Fibroblast of lung (primary cell): ENCODE data around the gene CHST11. TPM values are rescaled to one million over a fixed set of nuclear protein-coding genes. Genes with fewer than 3 reads are reported as not detected.

Experiments used
- DNase-seq, 2 donors: peaks; one replicate each; pipeline versions ENCODE4 v3.0.0 to v3.0.0-alpha.2; 2010; ENCODE audit warnings: low read depth in 2 of 2
- H2AFZ ChIP-seq: 2 replicates; pipeline ENCODE4 v1.5.1; 2012; ENCODE audit warnings: low read length, control low read depth, inconsistent platforms
- H3K27ac ChIP-seq: 2 replicates; pipeline ENCODE4 v1.5.1; 2011; ENCODE audit warnings: low read length, control low read depth; ENCODE audit not compliant: insufficient read depth
- H3K27me3 ChIP-seq: 2 replicates; pipeline ENCODE4 v1.5.1; 2011; ENCODE audit warnings: mild to moderate bottlenecking, low read length; ENCODE audit not compliant: control insufficient read depth, insufficient read depth
- H3K36me3 ChIP-seq: 2 replicates; pipeline ENCODE4 v1.5.1; 2011; ENCODE audit warnings: low read length; ENCODE audit not compliant: control insufficient read depth, insufficient read depth
- H3K4me1 ChIP-seq: 2 replicates; pipeline ENCODE4 v1.5.1; 2011; ENCODE audit warnings: low read length; ENCODE audit not compliant: control insufficient read depth, insufficient read depth; ENCODE audit errors: extremely low read depth
- H3K4me2 ChIP-seq: 2 replicates; pipeline ENCODE4 v1.5.1; 2011; ENCODE audit warnings: low read length, control low read depth; ENCODE audit not compliant: insufficient read depth; ENCODE audit errors: extremely low read depth
- H3K4me3 ChIP-seq, 4 experiments: fragments of 200-600 bp in 1 of 4; sonication (generic) in 1 of 4; replicated peaks in 1 of 4; 2 replicates each; pipeline ENCODE4 v1.5.1; 2011 to 2016; ENCODE audit warnings: low read length in 4 of 4, low read depth in 3 of 4, mild to moderate bottlenecking in 3 of 4, control low read depth in 2 of 4, inconsistent platforms in 1 of 4, mixed read lengths in 1 of 4; ENCODE audit not compliant: insufficient read depth in 1 of 4; ENCODE audit errors: control extremely low read depth in 1 of 4
- H3K79me2 ChIP-seq: 2 replicates; pipeline ENCODE4 v1.5.1; 2012; ENCODE audit warnings: mild to moderate bottlenecking, low read length, inconsistent platforms; ENCODE audit not compliant: control insufficient read depth, insufficient read depth
- H3K9ac ChIP-seq: 2 replicates; pipeline ENCODE4 v1.5.1; 2011; ENCODE audit warnings: mild to moderate bottlenecking, low read length, control low read depth; ENCODE audit not compliant: insufficient read depth
- H3K9me3 ChIP-seq: 2 replicates; pipeline ENCODE4 v1.5.1; 2012; ENCODE audit warnings: low read depth, low read length; ENCODE audit not compliant: control insufficient read depth, insufficient read depth
- H4K20me1 ChIP-seq: 2 replicates; pipeline ENCODE4 v1.5.1; 2011; ENCODE audit warnings: low read length; ENCODE audit not compliant: control insufficient read depth, insufficient read depth; ENCODE audit errors: extremely low read depth
- EZH2 ChIP-seq: IDR thresholded peaks from 2 replicates; pipeline ENCODE4 v1.5.1; 2012; ENCODE audit warnings: low read length, control low read depth, mild to moderate bottlenecking; ENCODE audit errors: missing control alignments
- polyA plus RNA-seq, 2 donors: library from polyadenylated mRNA; depleted of rRNA in 1 of 2; stranded (reverse) in 1 of 2; unstranded in 1 of 2; fragments of >200 nt; gene quantifications; 2 replicates each; pipeline ENCODE4 v1.2.1, GENCODE V29; 2011 to 2012; ENCODE audit warnings: missing spikeins in 1 of 2
- total RNA-seq: library from RNA; depleted of rRNA; stranded (reverse); fragments of >200 nt; gene quantifications from 2 replicates; pipeline ENCODE4 v1.2.1, GENCODE V29; 2014
- TF ChIP-seq, protein P1 (sequence below), 2 donors: IDR thresholded peaks in 1 of 2; conservative IDR thresholded peaks in 1 of 2; 1 replicate in 1 of 2; 2 replicates in 1 of 2; pipeline ENCODE4 v1.5.1; 2011 to 2012; ENCODE audit warnings: low read length in 2 of 2, control low read depth in 1 of 2, inconsistent platforms in 1 of 2, low read depth in 1 of 2, mild to moderate bottlenecking in 1 of 2

CHST11 gene
- total and polyA plus RNA-seq, 2 donors (not counting 1 experiment from before 2014, with no cell fraction given) = 3.5 to 9.1 TPM

DNA sequence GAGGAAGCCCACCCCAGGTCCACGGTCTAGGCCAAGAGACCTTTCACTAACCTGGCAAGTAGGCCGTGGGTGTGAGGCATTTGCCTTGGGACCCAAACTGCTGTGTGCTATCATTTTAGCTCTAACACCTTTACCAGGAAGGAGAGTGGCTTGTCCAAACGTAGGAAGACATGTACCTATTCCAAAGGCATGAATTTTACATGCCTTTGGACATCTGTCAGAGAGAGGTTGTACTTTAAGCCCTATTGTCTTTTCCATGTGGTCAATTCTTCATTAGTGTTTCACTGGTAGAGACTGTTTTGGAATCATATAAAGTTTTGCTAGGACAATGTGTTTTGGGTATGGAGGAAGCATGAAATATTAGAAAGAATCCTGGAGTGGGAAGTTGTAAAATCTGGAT lies 352.5 kb downstream of the CHST11 start:
- DNase-seq = no peak
- H3K27me3 ChIP-seq = no peaks in the 10 kb centered on the region

GRCh38 chr12:104809706-104810385 lies 353.1 kb downstream of the CHST11 start:
- H4K20me1 ChIP-seq = no peaks in the 10 kb centered on the region
- no peaks in the 10 kb centered on the region for H3K79me2 ChIP-seq
- H3K4me1 ChIP-seq = no peaks in the 10 kb centered on the region
- H3K9ac ChIP-seq = no peak overlapping the region
- no peak for DNase-seq
- no peaks in the 10 kb centered on the region for H3K36me3 ChIP-seq
- TF ChIP-seq, protein P1, sequence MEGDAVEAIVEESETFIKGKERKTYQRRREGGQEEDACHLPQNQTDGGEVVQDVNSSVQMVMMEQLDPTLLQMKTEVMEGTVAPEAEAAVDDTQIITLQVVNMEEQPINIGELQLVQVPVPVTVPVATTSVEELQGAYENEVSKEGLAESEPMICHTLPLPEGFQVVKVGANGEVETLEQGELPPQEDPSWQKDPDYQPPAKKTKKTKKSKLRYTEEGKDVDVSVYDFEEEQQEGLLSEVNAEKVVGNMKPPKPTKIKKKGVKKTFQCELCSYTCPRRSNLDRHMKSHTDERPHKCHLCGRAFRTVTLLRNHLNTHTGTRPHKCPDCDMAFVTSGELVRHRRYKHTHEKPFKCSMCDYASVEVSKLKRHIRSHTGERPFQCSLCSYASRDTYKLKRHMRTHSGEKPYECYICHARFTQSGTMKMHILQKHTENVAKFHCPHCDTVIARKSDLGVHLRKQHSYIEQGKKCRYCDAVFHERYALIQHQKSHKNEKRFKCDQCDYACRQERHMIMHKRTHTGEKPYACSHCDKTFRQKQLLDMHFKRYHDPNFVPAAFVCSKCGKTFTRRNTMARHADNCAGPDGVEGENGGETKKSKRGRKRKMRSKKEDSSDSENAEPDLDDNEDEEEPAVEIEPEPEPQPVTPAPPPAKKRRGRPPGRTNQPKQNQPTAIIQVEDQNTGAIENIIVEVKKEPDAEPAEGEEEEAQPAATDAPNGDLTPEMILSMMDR (conservative IDR thresholded peaks at IDR 0.05 in 1 of 2, IDR thresholded peaks at IDR 0.05 in 1 of 2; ENCODE audit: low read depth in 1 of 2, low read length in 2 of 2) = no peak
- TF ChIP-seq EZH2 = no peak
- H2AFZ ChIP-seq = no peak overlapping the region
- H3K27me3 ChIP-seq = no peaks in the 10 kb centered on the region
- H3K27ac ChIP-seq = no peak overlapping the region
- H3K4me2 ChIP-seq = no peak overlapping the region
- no peak overlapping the region for H3K4me3 ChIP-seq
- no peaks in the 10 kb centered on the region for H3K9me3 ChIP-seq

More for the DNA sequence above, 352.5 kb downstream of the CHST11 start:
- no peak overlapping the region for H3K9ac ChIP-seq
- H3K27ac ChIP-seq = no peak overlapping the region
- no peak for TF ChIP-seq EZH2
- TF ChIP-seq, protein P1 (conservative IDR thresholded peaks at IDR 0.05 in 1 of 2, IDR thresholded peaks at IDR 0.05 in 1 of 2; ENCODE audit: low read depth in 1 of 2, low read length in 2 of 2) = no peak
- no peaks in the 10 kb centered on the region for H3K4me1 ChIP-seq
- H3K36me3 ChIP-seq = no peaks in the 10 kb centered on the region
- no peaks in the 10 kb centered on the region for H3K9me3 ChIP-seq
- no peaks in the 10 kb centered on the region for H3K79me2 ChIP-seq
- H4K20me1 ChIP-seq = no peaks in the 10 kb centered on the region
- no peak overlapping the region for H2AFZ ChIP-seq
- H3K4me2 ChIP-seq = no peak overlapping the region
- no peak overlapping the region for H3K4me3 ChIP-seq

Other genes with a start within 250 kb of the CHST11 start
- gene TXNRD1, start 241.2 kb upstream of the CHST11 start, total RNA-seq = 737 and 1,000 TPM in 2 replicates
- gene TXNRD1, start 241.2 kb upstream of the CHST11 start, polyA plus RNA-seq = 436 and 556 TPM in 2 replicates
- 8.2 and 18.0 TPM in 2 replicates for gene EID3, start 153.2 kb upstream of the CHST11 start, total RNA-seq
- gene EID3, start 153.2 kb upstream of the CHST11 start, polyA plus RNA-seq = 2.3 and 3.5 TPM in 2 replicates